Right cardiac atrium (tissue), 5 donors: Measurements from ENCODE around the gene KLHL4. TPM values are rescaled to one million over a fixed set of nuclear protein-coding genes. Genes with fewer than 3 reads are reported as not detected.
A peak's percentile ranks its signal among the peaks of the same experiment; 100 is the strongest.
"Not testable (repeated sequence)": the region's sequence is repeated elsewhere in the genome, so short reads cannot be mapped to it uniquely, and the experiment has no call there.

Source experiments
- ATAC-seq, 2 donors: fragments of 200-7000 bp; cut with Tn5 transposase; one replicate each; pipeline versions ENCODE4 v1.8.0 to v1.9.1; 2020; ENCODE audit warnings: moderate library complexity in 2 of 2, mild to moderate bottlenecking in 1 of 2
- DNase-seq, 3 donors: peaks; one replicate each; pipeline ENCODE4 v3.0.0-alpha.2; 2020
- H3K27ac ChIP-seq: one replicate; pipeline ENCODE4 v1.5.1; 2013; ENCODE audit warnings: mild to moderate bottlenecking, low read length, control low read depth, moderate library complexity
- H3K27me3 ChIP-seq: one replicate; pipeline ENCODE4 v1.6.1; 2013; ENCODE audit not compliant: control insufficient read depth, insufficient read depth
- H3K4me1 ChIP-seq: one replicate; pipeline ENCODE4 v1.6.1; 2013; ENCODE audit warnings: low read length; ENCODE audit not compliant: control insufficient read depth, insufficient read depth
- H3K4me3 ChIP-seq: one replicate; pipeline ENCODE4 v1.5.1; 2013; ENCODE audit warnings: low read length, control low read depth
- H3K9me3 ChIP-seq: one replicate; pipeline ENCODE4 v1.6.1; 2013; ENCODE audit warnings: low read length; ENCODE audit not compliant: control insufficient read depth
- WGBS: extraction: QIAGEN DNeasy Blood & Tissue Kit; methylation state at CpG from one replicate; pipeline ENCODE4 v1.1.7; 2013; 5-methylcytosine and 5-hydroxymethylcytosine counted together
- intact Hi-C, 4 donors: fragments of 100-400 bp; cut with DNase I; formaldehyde crosslinking; loops; one replicate each; pipeline versions ENCODE4 v1.11.0 to v1.14.0; 2022 to 2023
- polyA plus RNA-seq: library from polyadenylated mRNA; stranded (reverse); fragments of 200-250 nt; gene quantifications from one replicate; pipeline ENCODE4 v1.2.3, GENCODE V29; 2013
- total RNA-seq, 4 donors: library from RNA; stranded (reverse); fragmentation: NEBNext Ultra II Directional; extraction: Animal tissue kit (Norgen Biotek cat#: 25700); gene quantifications; one replicate each; pipeline ENCODE4 v1.2.1, GENCODE V29; 2021
- donor health status: healthy with polysubstance abuse.
- donor health status: DM: no; HTN: yes; CAD: no.
- donor health status: DM: no; HTN: no; CAD: no.
- donor health status: DM: no; HTN: yes; CAD: no; lungs with severe emphysema.
- donor health status: DM: yes; HTN: yes; CAD: no.

Gene KLHL4
- total and polyA plus RNA-seq, 5 donors, result 0.25 to 2.5 (median 2.1) TPM

- Histone ChIP-seq H3K4me3 (no peak overlapping the region), H3K9me3 (no peaks in the 10 kb centered on the region), H3K27ac (no peak overlapping the region), H3K27me3 (no peaks in the 10 kb centered on the region), H3K4me1 (no peaks in the 10 kb centered on the region)
- 78% methylated on average over 1 of the region's 1 CpG for WGBS
- intact Hi-C loops, result no loop called here
- no peak for DNase-seq
- no peak for ATAC-seq
These were observed 54.4 kb downstream of the KLHL4 start for GRCh38 chrX:87571964-87572363.

- H3K4me1 ChIP-seq, result no peaks in the 10 kb centered on the region
- intact Hi-C loops, result no loop called here
- no peaks in the 10 kb centered on the region for H3K9me3 ChIP-seq
- no peak overlapping the region for H3K4me3 ChIP-seq
- H3K27ac ChIP-seq, result no peak overlapping the region
- WGBS, result 53% methylated on average over 3 of the region's 3 CpGs
- DNase-seq (no peak), ATAC-seq (no peak)
- no peaks in the 10 kb centered on the region for H3K27me3 ChIP-seq
These were observed 55.3 kb downstream of the KLHL4 start for GRCh38 chrX:87572901-87573300.

- no peak for ATAC-seq
- 86% methylated on average over 1 of the region's 1 CpG for WGBS
These were observed 61.4 kb downstream of the KLHL4 start for GRCh38 chrX:87578978-87579377.

GRCh38 chrX:87580862-87581261, 63.3 kb downstream of the KLHL4 start:
- Histone ChIP-seq H3K4me3 (no peak overlapping the region), H3K4me1 (no peaks in the 10 kb centered on the region), H3K27me3 (no peaks in the 10 kb centered on the region), H3K9me3 (no peaks in the 10 kb centered on the region), H3K27ac (no peak overlapping the region)
- no peak for ATAC-seq
- intact Hi-C loops, result no loop called here
- no peak for DNase-seq
- 71% methylated on average over 2 of the region's 2 CpGs for WGBS

More at GRCh38 chrX:87578978-87579377, 61.4 kb downstream of the KLHL4 start:
- H3K27ac ChIP-seq, result no peak overlapping the region
- intact Hi-C loops, result no loop called here
- H3K4me1 ChIP-seq, result no peaks in the 10 kb centered on the region
- H3K4me3 ChIP-seq, result no peak overlapping the region
- H3K9me3 ChIP-seq, result no peaks in the 10 kb centered on the region
- DNase-seq, result no peak
- no peaks in the 10 kb centered on the region for H3K27me3 ChIP-seq

- Histone ChIP-seq H3K27ac (no peak overlapping the region), H3K4me3 (no peak overlapping the region), H3K27me3 (no peaks in the 10 kb centered on the region), H3K9me3 (no peaks in the 10 kb centered on the region), H3K4me1 (no peaks in the 10 kb centered on the region)
- no peak for ATAC-seq
- 93% methylated on average over 6 of the region's 6 CpGs for WGBS
- intact Hi-C loops, result no loop called here
- DNase-seq, result no peak
These were observed 64.9 kb downstream of the KLHL4 start for GRCh38 chrX:87582453-87582852.

- no peak overlapping the region for H3K4me3 ChIP-seq
- intact Hi-C loops, result no loop called here
- 88% methylated on average over 1 of the region's 1 CpG for WGBS
- H3K9me3 ChIP-seq, result no peaks in the 10 kb centered on the region
- ATAC-seq, result no peak
- H3K27me3 ChIP-seq, result no peaks in the 10 kb centered on the region
- DNase-seq, result no peak
- no peak overlapping the region for H3K27ac ChIP-seq
- H3K4me1 ChIP-seq, result no peaks in the 10 kb centered on the region
These were observed 66.1 kb downstream of the KLHL4 start for GRCh38 chrX:87583679-87584078.

- DNase-seq (no peak), ATAC-seq (no peak)
- Histone ChIP-seq H3K4me1 (no peaks in the 10 kb centered on the region), H3K4me3 (no peak overlapping the region), H3K27ac (no peak overlapping the region), H3K9me3 (no peaks in the 10 kb centered on the region), H3K27me3 (no peaks in the 10 kb centered on the region)
- intact Hi-C loops, result no loop called here
- WGBS, result 30% methylated on average over 2 of the region's 2 CpGs
These were observed 98.8 kb downstream of the KLHL4 start for GRCh38 chrX:87616371-87616770.

GRCh38 chrX:87621697-87622096, 104.1 kb downstream of the KLHL4 start:
- Histone ChIP-seq H3K27me3 (no peaks in the 10 kb centered on the region), H3K4me3 (no peak overlapping the region), H3K4me1 (no peaks in the 10 kb centered on the region), H3K27ac (no peak overlapping the region), H3K9me3 (no peaks in the 10 kb centered on the region)
- ATAC-seq, result no peak
- 8% methylated on average over 2 of the region's 2 CpGs for WGBS
- peak in 1 of 3 donors; percentile 13 for DNase-seq
- intact Hi-C loops, result no loop called here

GRCh38 chrX:87626996-87627395, 109.4 kb downstream of the KLHL4 start:
- WGBS, result 47% methylated on average over 3 of the region's 3 CpGs
- H3K9me3 ChIP-seq, result no peaks in the 10 kb centered on the region
- H3K27me3 ChIP-seq, result no peaks in the 10 kb centered on the region
- no peak overlapping the region for H3K4me3 ChIP-seq
- ATAC-seq, result no peak
- no peak for DNase-seq
- H3K27ac ChIP-seq, result no peak overlapping the region
- intact Hi-C loops, result no loop called here
- H3K4me1 ChIP-seq, result no peaks in the 10 kb centered on the region

- no peak for ATAC-seq
- no peaks in the 10 kb centered on the region for H3K9me3 ChIP-seq
- no peak overlapping the region for H3K4me3 ChIP-seq
- H3K27me3 ChIP-seq, result no peaks in the 10 kb centered on the region
- intact Hi-C loops, result no loop called here
- DNase-seq, result no peak
- no peaks in the 10 kb centered on the region for H3K4me1 ChIP-seq
- 54% methylated on average over 3 of the region's 3 CpGs for WGBS
- H3K27ac ChIP-seq, result no peak overlapping the region
These were observed 116.8 kb downstream of the KLHL4 start for GRCh38 chrX:87634361-87634760.

GRCh38 chrX:87636533-87636932, 118.9 kb downstream of the KLHL4 start:
- WGBS, result 90% methylated on average over 3 of the region's 3 CpGs
- no peak overlapping the region for H3K4me3 ChIP-seq
- DNase-seq (peak in 1 of 3 donors; percentile 11), ATAC-seq (no peak)
- intact Hi-C loops, result no loop called here
- H3K27me3 ChIP-seq, result no peaks in the 10 kb centered on the region
- no peaks in the 10 kb centered on the region for H3K9me3 ChIP-seq
- no peaks in the 10 kb centered on the region for H3K4me1 ChIP-seq
- no peak overlapping the region for H3K27ac ChIP-seq

GRCh38 chrX:87641439-87641838, 123.8 kb downstream of the KLHL4 start:
- H3K27me3 ChIP-seq, intact Hi-C loops, H3K4me1 ChIP-seq, H3K4me3 ChIP-seq, DNase-seq, H3K27ac ChIP-seq, ATAC-seq, H3K9me3 ChIP-seq: not testable (repeated sequence)
- 89% methylated on average over 4 of the region's 4 CpGs for WGBS
